Right ventricle myocardium superior (tissue), 1 donor: ENCODE results near the gene UQCRC1. TPM values are rescaled to one million over a fixed set of nuclear protein-coding genes. Genes with fewer than 3 reads are reported as not detected.
A peak's percentile ranks its signal among the peaks of the same experiment; 100 is the strongest.

ENCODE experiments used
- ATAC-seq: fragments of 200-7000 bp; cut with Tn5 transposase; one replicate; pipeline ENCODE4 v1.9.1; 2020; ENCODE audit warnings: mild to moderate bottlenecking; ENCODE audit not compliant: poor library complexity
- DNase-seq: peaks from one replicate; pipeline ENCODE4 v3.0.0-alpha.2; 2020
- intact Hi-C: fragments of 100-400 bp; cut with DNase I; formaldehyde crosslinking; loops from one replicate; pipeline ENCODE4 v1.11.2; 2022
- long read RNA-seq: library from polyadenylated mRNA; unstranded; transcript quantifications from one replicate; pipeline ENCODE4 v2.0.0, GENCODE V29; 2021
- total RNA-seq: library from RNA; stranded (reverse); fragmentation: NEBNext Ultra II Directional; extraction: Animal tissue kit (Norgen Biotek cat#: 25700); gene quantifications from one replicate; pipeline ENCODE4 v1.2.1, GENCODE V29; 2021
- donor health status: DM: no; HTN: yes; CAD: no; lungs with severe emphysema.

Gene UQCRC1
- total RNA-seq, result 1,265 TPM
- long read RNA-seq, transcript UQCRC1-201 (13 exons, 1,985 nt), result major isoform, 3,308 of 3,745 reads
- long read RNA-seq, partial matches to known transcripts, result 342 of 3,745 reads
- long read RNA-seq, other reads (novel, unspliced or antisense), result 94 of 3,745 reads

DNA sequence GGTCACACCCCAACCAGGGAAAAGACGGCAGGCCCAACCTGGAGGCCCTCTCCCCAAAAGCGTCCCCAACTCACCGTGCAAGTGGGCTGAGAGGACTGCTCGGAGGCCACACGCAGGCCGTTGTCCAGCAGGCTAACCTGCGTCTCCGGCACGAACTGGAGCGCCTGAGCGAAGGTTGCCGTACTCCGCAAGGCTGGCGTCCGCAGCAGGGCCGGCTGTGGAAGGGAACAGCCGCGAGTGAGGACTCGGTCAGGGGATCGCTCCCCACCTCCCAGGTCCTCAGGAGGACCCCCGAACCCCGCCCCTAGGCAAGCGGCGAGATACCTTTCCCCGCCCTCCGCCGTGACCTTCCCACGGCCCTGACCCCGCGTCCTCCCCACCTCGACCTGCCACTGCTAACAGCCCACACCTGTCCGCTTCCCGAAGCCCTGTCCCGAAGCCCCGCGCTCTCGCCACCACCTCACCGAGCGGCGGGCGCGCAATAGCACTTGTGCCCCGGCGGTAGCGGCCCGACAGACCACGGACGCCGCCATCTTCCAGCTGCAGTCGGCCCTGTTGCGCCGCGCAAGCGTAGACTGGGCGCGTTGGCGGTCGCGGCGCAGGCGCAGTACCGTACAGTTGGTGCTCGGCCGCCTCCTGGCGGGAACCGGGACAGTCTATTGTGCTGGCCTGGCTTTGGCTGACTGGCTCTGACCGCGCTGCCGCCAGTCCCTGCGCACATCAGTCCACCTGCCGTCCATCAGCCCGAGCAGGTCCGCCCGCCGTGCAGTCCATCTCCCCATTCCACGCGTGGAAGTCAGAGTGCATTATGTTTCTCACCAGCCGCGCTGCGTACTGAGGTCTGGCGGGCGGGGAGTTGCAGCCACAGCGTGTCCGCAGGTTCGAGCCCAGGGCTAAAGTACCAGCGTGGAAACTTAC, at the start of gene UQCRC1:
TSS of gene UQCRC1 (minus strand) at position 559 of the 918 bp plus-strand sequence. CDS start at position 533, 26 bp downstream.
- intact Hi-C loops, result loop anchor here (5.0 kb wide), 1 partner anchor 47 kb away; the partner anchor contains the start of gene UCN2
- ATAC-seq (peak; percentile 99), DNase-seq (peak; percentile 96)

- no peak for ATAC-seq
- intact Hi-C loops, result no loop called here
- no peak for DNase-seq
These were observed 47.4 kb upstream of the UQCRC1 start for GRCh38 chr3:48656841-48657281.

DNA sequence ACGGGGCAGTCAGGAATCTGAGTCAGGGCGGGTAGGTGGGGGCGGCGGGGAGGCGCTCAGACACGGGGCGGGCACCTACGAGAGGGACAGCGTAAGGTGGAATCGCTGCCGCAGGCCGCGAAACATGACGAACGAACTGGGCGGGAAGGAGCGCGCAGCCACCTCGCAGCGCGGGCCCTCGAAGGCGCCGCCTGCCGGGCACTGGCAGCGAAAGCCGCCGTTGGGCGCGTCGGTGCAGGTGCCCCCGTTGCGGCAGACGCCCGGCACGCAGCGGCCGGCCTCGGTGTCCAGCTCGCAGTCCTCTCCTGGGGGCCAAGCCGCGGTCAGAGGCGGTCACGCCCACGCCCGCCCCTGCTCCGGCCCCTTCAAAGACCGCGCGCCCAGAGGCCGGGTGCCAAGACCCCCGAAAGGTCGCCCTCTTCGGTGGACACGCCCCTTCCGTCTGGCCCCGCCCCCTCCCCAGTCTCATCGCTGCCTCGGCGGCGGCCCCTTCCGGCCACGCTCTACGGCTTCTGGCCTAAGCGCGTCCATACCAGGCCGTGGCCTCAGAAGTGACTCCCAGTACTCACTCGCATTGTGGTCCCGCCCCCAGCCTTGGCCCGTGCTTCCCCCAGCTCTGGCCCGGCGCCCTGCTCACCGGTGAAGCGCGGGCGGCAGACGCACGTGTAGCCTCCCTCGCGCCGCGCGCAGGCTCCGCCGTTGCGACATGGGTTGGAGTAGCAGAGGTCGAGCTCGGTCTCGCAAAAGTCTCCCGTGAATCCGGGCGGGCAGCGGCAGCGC, 46.8 kb upstream of the UQCRC1 start:
- ATAC-seq (peak; percentile 97), DNase-seq (peak; percentile 91)
- intact Hi-C loops, result no loop called here

DNA sequence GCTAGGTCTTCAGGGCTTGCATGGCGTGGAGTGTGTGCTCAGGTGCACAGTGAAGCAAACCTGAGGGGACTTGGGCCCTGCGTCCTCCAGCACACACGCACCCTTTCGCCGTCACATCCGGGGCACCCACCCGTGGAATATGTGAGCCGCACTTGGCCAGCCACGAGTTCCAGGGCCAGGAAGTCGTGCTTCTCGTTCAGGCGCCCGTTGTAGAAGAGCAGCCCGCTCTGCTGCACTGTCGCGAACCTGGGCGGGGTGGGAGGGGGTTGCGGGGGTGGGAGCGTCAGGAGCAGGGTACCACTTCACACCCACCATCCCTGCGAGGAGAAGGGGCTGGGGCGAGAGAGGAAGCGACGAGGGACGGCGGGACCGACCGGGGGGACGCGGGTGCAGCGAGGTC, 46.2 kb upstream of the UQCRC1 start:
- ATAC-seq, result no peak
- no peak for DNase-seq
- intact Hi-C loops, result no loop called here

DNA sequence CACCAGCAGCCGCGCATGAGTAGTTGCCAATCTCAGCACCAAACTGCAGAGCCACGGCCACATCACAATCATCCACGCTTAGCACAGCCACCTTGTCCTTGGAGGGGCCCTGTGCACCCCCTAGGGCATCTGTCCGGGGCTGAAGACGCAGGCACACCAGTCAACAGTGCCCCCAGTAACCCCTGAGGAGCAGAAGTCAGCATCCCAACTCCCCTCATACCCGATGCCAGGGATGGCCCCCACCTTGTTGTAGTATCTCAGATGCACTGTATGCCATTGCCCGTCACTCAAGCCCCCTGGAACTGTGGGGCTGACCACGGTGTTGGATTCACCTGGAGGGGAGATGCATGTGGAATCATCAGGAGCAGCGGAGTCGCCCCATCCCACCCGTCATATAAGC, 45.6 kb upstream of the UQCRC1 start:
- DNase-seq, result no peak
- intact Hi-C loops, result no loop called here
- ATAC-seq, result no peak

GRCh38 chr3:48652923-48653715, 43.7 kb upstream of the UQCRC1 start:
- intact Hi-C loops, result no loop called here
- DNase-seq, result no peak

GRCh38 chr3:48651771-48652170, 42.3 kb upstream of the UQCRC1 start:
- no peak for ATAC-seq
- DNase-seq, result no peak
- intact Hi-C loops, result no loop called here

More at GRCh38 chr3:48652923-48653715, 43.7 kb upstream of the UQCRC1 start:
- ATAC-seq, result no peak

GRCh38 chr3:48650723-48651122, 41.3 kb upstream of the UQCRC1 start:
- DNase-seq (no peak), ATAC-seq (no peak)
- intact Hi-C loops, result no loop called here

- no peak for ATAC-seq
- intact Hi-C loops, result no loop called here
- DNase-seq, result no peak
These were observed 38.9 kb upstream of the UQCRC1 start for GRCh38 chr3:48648188-48648850.

DNA sequence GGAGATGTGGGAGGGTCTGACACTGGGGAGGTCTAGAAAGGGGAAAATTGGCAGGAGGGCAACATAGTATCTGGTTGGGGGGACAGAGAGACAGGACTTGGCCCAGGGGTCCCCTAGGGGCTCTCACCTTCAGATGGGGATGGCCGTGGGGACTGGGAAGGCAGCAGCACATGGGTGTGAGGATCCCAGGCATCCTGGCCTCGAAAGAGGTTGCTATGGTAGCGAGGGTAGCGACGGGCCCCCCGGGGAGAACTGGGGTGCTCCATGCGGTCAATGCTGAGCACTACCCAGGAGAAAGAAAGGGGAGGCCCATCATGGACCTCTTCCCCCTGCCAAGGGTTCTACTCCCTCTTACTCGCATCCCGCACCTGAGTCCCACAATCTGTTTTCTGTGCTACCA, 38.3 kb upstream of the UQCRC1 start:
- no peak for ATAC-seq
- DNase-seq, result no peak

DNA sequence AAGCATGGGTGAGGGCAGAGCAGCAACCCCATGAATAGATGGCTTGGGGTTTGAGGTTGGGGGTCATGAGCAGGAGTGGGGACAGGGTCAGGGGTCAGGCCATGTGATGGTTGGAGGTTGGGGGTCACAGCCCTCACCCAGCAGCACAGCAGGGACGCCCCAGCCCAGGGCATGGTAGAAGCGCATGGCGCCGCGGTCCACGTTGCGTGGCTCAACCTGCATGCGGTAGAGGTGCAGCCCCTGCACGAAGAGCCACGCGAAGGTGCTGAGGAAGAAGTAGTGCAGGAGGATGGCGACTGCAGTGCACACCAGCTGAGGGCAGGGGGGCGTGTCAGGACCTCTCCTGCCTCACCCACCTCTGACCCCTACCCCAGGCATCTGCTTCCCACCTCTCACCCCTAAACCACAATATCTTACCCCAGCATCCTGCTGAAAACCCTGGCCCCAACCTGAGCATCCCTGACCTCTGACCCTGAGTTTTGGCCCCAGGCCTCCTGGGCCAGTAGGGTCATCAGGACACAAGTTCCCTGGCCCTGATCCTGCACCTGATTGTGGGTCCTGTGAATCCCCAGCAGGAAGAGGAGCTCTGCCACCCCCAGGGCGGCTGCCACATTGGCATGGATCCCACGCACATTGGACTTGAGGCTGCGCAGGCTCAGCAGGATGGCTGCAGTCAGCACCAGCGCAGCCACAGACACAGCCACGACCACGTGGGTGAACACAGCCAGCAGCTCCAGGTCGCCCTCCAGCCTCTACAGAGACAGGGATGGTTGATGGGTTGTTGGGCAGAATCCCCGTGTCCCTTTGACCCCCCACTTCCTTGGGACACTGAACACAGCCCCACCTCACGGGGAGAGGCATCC, 35.7 kb upstream of the UQCRC1 start:
- DNase-seq (no peak), ATAC-seq (no peak)
- intact Hi-C loops, result no loop called here

More for the DNA sequence above, 38.3 kb upstream of the UQCRC1 start:
- intact Hi-C loops, result no loop called here

- ATAC-seq (no peak), DNase-seq (no peak)
- intact Hi-C loops, result no loop called here
These were observed 33.2 kb upstream of the UQCRC1 start for GRCh38 chr3:48642605-48643004.

DNA sequence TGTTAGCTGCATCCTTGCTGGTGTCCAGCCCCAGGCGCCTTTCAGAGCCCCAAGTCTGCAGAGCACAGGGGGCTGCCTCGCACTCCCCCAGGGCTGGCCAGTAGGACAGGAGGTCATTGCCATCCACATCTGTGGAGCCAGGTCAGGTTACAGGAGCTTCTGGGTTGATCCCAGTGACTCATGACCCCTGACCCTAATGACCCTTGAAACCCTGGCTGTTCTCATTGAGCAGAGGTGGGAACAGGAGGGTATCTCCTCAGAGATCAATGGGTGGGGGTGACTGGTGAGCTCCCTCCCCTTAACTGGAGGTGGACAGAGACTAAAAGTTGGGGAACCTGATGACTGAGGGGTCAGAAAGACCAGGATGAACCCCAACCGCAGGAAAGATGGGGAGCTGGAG, 31.9 kb upstream of the UQCRC1 start:
- no peak for DNase-seq
- intact Hi-C loops, result no loop called here
- no peak for ATAC-seq

DNA sequence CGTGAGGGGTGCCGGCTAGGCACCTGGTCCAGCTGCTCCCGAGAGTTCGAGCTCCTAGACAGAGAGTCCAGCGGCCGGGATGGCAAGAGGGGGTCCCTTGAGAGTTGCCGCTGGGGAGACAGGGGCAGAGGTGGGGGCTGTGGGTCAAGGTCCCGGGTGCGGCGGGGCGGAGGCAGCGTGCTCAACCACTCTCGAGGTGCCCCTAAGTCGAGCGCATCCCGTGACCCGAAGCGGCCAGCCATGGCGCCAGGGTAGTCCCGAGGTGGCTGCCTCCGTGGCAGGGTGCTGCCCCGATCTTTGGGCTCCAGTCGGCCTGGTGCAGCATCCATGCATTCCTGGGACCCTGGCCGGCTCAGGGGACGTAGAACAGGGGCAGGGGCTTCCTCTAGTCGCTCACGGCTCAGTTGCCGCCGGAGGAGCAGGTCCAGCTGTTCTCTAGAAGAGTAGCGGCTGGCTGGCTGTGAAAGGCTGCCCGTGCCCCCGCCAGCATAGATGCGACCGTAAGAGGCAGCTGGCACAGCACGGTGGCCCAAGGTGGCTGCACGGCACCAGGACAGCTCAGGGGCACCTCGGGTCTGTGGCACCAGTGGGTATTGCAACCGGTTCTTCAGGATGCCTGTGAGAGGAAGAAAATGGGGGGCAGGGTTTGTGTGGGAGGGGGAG, 30.6 kb upstream of the UQCRC1 start:
- ATAC-seq, result no peak
- intact Hi-C loops, result no loop called here
- DNase-seq, result no peak

DNA sequence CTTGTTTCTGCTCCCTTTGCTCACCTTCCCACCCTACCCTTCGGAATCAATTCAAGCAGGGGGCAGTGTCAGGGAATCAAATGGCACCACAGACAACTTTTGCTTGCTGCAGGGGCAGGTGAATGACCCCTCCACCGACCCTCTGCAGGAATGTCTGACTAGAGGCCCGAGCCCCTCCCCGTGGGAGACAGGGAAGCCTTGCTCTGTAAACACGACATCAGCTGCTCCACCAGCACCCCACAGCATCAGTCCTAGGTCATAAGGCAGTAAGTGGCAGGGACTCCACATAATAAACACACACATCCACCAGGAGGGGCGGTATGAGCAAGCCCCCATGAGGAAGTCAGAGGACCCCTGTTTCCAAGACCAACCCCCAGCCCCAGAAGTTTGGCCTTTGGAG, 27.9 kb upstream of the UQCRC1 start:
- intact Hi-C loops, result no loop called here
- DNase-seq (no peak), ATAC-seq (no peak)

- intact Hi-C loops, result no loop called here
- DNase-seq (no peak), ATAC-seq (no peak)
These were observed 26.8 kb upstream of the UQCRC1 start for GRCh38 chr3:48636149-48636655.
